HuH-7.5 (cell line): ENCODE data around the gene LPP.

Source experiments
- DNase-seq: peaks from one replicate; pipeline ENCODE4 v3.0.0; 2011; ENCODE audit warnings: low spot score

LPP gene

DNA sequence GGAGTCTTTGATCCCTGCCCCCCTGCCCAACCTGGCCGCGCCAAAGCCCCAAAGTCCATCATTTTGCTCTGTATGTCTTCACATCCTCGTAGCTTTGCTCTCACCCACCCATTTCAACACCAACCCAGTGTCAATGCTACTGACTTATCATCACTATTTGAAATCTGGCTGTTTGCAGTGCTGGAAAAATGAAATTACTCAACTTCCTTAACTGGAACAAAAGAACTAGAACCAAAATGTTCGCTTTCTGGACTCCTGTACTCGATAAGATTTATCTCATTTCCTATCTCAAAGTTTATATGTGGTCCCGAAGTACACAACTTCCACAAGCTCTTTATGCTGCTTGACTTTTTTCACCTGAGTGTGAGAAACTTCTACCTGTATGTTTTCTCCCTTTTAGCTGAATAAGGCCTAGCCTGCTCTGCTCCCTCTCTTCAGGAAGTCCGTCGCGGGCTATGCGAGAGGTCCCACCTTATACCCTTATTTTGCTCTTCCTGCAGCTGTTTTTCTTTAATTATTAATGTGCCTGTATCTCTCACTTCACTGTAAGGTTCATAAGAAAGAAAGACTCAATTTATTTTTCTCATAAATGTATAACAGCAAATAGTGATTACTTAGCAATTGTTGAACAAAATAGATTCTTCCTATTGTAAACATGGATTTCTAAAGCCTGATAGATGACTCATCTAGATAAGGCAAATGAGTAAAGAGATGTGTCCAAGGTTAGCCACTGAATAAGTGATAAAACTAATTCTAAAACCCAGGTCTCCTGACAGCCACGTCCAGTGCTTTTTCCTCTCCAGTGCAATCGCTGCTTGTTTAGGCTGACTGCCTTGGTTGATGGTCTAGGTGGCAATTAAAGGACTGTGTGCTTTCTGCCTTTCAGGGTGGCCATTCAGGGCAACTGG lies 553.7 kb downstream of the LPP start:
- DNase-seq = no peak

DNA sequence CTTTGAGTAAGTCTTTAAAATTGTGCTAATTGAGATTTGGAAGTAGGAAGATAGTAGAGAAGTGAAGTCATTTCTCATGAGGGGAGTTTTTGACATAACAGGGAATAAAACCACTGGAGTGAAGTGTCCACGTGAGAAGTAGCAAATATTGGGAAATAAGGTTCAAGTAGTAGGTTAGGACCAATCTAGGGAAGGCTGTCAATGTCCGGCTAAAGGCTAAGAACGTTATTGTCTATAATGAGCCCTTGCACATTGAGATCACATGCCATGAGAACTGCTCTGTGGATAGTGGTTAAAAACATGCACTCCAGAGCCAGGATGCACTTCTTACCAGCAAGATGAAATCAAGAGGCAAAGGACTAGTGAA lies 557.9 kb downstream of the LPP start:
- no peak for DNase-seq

DNA sequence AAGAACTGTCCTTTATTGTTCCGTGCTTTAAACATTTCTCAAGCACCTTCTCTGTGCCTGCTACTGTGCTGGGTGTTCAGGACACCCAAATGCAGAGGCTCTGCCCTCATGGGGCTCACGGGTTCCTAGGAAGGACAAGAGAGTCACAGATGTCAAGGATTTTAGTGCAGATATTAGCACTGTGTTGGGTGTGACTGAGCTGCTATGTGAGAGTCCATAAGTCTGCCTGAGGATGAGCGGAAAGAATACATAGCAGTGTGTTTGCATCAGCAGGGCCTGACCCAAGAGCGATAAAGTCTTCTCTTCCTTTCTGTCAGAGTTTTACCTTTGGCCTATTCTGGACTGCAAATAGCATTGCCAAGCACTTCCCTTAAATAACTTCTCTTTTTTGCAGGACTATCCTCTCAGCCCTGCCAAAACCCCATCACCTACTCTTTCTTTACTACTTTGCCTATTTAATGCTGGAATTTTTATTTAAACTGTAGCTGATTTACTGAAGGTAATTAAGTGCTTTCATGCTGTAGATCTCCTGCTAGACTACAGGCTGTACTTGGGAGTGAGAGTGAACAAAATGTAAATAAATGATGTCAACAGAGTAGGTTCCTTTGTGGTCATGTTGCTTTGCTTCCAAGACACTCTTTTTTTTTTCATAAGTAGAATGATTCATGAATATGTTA lies 558.4 kb downstream of the LPP start:
- DNase-seq = peak; percentile 12

DNA sequence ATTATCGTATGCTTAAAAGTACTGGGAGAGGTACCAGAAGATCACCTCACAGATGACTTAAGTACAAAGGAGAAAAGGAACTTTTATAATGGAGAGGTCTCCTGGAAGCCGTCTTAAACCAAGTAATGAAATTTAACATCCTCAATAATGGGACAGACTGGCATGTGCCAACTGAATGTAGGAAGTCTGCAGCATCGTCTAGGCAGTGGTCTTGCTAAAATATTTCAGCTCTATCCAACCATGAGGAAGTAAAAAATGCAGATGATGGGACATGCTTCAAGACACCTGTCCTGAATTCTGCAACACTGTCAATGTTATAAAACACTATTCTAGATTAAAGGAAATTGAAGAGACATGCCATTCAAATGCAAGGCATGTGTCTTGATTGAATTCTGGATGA lies 559.0 kb downstream of the LPP start:
- no peak for DNase-seq

DNA sequence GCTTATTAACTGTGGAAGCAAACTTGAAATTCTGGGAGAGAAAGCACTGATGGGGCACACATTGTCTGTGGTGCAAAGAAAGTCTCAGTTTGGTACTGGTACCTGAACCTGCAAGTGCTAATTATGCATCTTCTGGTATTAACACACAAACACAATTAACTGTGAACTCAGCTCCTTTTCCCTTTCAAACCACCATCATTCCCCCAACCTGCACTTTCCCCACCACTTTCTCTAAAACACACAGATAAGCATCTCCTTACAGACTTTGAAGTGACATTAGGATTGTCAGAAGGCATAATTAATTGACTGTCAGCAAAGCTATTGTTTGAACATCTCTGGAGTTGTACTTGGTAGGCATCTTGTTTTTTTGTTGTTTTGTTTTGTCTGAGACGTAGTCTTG lies 565.6 kb downstream of the LPP start:
- no peak for DNase-seq

DNA sequence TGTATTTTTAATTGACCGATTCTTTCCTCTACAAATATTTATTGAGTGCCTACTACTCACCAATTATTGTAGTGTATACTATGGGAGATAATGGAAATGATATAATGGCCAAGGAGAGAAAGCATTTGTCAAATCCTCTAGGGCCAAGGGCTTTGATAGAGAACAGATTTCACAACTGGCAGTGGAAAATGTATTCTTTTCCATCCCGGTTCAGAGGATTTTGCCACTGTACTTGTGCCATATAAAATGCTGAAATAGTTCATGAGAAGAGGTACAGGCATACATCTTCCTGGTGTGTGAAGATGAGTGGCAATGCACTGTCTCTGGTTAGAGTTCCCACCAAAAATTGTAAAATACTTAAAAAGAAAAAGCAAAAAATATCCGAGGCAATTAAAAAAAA lies 566.3 kb downstream of the LPP start:
- DNase-seq = no peak

DNA sequence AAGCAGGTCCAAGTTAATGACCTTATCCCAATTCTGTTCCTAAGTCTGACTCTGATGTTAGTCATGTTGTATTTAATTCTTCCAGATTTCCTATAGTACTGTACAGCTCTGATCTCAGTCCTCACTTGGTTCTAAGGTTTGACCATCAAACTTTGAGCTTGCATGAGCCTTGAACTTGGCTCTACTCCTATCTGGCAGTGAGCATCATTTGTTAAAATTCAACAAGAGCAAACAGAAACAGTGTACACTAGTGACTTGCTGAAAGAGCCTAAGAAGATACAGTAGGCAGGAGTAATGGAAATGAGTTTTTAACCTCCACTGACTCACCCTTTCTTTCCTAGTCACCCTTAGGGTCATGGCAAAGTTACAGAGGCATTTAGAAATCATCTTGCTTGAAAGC lies 566.7 kb downstream of the LPP start:
- DNase-seq = no peak

DNA sequence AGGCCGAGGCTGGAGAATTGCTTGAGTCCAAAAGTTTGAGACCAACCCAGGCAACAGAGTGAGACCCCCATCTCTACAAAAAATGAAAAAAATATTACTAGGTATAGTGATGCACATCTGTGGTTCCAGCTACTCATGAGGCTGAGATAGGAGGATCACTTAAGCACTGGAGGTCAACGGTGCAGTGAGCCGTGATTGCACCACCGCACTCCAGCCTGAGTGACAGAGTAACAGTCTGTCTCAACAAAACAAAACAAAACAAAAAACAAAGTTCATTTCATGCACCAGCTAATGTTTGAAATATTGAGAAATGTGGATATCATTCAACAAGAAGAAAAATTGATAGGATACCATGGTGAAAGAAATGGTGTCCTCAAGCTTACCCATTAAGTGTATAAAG lies 567.4 kb downstream of the LPP start:
- DNase-seq = no peak

DNA sequence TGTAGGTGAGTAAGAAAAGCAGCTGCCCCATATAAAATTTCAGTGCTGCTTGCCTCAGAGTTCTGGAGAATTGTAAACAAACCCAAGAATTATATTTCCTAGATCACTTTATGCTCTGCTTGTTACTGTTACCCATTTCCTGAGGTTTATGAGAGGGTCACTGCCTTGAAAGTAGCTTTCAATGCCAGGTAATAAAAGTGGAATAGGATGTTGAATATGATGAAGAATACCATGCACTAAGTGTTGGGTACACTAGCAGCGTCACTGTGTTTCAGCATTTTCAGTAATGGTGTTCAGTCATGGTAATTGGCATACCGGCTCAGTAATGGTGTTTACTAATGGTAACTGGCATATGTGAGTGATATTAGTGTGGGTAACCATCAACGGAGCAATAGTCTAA lies 568.0 kb downstream of the LPP start:
- DNase-seq = no peak

DNA sequence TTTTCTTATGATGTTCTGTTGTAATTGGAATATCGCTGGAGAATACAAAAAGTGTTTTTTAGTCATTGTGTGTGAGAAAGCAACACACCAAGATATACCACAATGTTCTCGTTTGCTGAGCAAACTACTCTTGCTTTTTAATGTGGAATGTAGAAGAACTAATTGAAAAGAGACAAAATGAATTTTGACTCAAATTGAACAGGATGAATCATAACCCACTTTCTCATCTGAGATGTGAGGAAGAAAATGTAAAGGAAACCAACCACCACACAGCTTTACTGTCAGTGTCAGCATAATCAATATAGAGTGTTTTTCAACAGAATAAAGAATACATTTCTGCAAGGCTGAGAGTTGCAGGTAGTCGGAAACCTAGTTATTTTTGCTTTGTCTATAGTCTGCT lies 569.0 kb downstream of the LPP start:
- DNase-seq = no peak

DNA sequence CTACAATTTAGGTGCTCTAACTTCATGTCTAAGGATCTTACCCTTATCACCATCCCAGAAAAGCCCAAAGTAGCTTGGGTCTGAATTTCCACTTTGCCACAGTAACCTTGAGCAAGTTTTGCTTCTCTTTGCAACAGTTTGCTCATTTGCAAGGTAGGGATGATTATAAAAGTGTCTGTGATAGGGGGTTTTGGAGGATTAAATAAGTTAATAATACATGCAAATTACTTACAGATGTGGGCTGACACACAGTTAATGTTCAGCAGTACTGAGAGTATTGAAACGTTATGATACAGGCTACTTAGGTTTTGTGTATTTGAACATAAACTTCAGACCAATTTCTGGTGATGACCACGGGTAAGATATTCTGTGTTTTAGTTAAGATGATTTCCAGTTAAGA lies 573.1 kb downstream of the LPP start:
- DNase-seq = no peak

DNA sequence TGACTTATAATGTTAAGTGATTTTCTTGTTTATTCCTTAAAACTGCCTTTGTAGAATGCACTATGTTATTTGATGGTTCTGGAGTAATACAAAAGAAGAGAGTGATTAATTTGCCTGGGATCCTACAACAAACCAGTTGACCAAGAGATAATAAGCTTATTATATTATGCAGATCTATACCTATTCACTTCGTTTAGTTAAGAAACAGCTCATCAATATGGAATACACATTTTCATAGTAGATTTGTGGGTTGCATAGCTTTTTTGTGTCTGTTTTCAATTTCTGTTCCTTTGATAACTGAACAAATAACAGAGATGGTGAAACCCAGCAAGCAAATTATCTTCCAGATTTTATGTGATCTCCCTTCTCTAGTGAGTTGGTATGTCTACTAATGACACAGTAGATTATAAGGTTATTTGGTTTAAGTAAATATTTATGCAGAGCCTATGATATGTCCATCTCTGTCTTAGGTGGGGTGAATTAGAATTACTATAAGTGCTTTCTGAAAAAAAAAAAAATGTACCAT lies 574.5 kb downstream of the LPP start:
- DNase-seq = no peak

DNA sequence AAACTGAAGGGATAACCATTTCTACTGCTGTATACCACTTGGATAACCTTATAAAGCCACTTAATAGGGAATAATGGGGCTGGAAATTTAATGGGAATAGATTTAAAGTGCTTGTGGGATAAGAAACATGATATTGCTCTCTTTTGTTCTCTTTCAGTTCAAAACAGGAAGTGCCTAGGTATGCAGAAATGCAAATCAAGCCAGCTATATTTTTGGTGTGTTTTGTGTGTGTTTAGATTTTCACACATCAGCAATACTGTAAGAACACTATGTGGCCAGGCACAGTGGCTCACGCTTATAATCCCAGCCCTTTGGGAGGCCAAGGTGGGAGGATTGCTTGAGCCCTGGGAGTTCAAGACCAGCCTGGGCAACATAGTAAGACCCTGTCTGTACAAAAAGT lies 575.5 kb downstream of the LPP start:
- DNase-seq = no peak

DNA sequence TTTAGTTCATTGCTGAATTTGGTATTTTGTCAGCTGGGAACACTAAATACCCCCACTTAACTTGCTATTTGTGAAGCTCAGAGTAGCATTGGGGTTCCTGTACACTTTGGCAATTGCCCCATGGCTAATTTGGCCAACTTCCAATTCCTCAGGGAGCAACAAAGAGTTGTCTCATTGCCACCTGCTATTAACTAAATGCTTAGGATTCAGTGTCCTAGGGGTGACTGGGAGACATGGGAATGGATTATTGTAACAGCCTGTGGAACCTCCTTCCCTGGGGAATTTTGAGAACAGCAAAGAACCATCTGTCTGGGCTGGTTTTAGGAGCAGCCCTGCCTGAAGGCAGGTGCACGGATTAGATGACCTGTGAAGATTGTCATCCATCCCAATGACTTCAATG lies 580.4 kb downstream of the LPP start:
- no peak for DNase-seq

DNA sequence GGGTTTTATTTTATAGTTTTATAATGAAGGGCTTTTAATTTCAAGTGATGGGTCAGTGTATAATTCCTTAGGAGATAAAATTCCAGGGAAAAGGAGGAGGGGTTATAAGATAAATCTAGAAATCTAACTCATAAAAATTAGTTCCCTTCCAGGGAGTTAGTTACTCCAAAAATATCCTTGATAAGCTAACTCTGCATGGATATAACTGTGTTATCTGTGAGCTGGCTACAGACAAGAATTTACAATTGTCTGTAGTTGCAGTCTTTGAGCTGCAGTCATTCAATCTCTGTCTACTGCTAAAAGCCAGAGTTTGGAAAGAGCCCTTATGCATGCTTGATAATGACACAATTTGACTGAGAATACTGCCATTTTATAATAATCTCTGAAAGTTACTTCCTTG lies 585.6 kb downstream of the LPP start:
- DNase-seq = no peak

DNA sequence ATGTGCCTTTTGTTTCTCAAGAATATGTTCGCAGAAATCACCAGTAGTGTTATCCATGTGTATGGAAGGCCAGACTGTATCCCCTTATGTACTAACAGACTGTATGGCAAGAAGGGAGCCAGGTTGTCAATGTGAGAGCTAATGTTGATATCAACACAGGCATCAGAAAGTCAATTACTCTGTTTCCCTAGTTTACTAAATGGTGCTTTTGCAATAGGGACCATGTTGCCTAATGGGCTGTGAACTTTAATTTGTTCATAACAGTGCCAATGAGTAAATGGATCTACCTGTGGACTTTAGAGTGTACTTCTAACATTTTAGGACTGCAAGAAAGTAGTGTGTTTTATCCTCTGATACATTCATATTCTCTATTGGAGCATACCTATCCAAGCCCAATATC lies 586.1 kb downstream of the LPP start:
- DNase-seq = no peak

DNA sequence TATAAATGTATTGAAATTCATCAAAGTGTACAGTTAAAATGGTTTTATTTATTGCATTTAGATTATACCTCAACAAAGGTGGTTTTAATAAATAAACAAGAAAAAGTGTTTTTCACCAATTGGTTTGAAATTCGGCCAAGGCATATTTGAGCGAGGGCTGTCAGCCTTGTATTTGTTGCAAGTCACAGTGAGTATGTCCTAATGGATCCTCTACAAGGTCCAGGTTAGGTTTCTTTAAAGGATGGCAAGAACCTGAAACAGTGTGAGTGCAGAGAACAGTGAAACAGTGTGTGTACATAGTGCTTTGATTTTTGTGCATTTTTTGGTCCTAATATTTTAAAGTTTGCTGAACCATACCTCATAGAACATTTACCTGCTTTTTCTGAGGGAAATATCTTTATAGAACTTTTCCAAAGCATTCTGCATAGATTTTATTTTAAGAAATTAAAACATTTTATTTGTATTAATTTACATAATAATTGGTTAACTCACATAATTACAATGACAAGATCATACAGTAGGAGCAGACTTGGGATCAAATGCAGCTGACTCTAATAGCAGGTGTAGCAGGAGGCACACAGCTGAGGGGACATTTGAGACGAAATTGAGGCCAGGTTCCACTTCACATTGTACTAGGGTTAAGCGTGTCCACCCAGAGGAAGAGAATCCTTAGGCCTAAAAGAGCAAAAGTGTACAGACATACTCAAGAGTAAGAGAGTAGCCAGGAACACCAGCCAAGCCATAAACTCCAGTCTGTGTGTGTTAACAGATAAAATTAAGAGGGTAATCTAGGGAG lies 589.0 kb downstream of the LPP start:
- DNase-seq = no peak

DNA sequence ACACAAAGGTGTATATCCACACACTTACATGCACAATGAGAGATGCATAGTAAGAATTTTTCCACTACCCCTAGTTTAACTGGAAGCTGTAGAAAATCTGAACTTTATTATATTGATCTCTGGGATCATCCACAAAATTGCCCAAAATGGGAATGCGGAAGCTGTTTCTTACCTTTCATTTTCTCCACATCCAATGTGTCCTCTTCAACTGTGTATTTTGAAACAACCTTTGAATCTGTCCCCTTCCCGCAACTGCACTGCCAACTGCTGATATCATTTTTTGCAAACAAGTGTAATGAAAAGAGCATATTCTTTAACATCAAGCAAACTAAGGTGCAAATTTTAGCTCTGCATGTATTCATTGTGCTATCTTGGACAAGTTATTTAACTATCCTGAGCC lies 590.2 kb downstream of the LPP start:
- DNase-seq = no peak

DNA sequence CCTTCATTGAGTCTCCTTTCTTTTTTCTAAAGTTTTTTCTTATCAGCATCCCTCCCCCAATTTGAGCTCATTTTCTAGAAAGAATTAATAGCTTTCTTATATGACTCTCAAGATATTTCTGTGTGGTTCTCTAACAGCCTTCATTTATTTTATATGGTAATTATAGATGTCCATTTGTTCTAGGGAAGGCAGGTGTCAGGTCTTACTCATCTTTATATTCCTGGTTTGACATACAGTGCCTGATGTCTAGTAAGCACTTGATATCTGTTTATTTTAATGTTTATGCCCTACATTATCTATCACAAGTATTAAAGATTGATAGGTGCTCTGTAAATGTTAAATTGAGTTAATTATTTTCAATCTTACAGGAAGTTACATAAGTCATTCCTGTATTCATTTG lies 591.1 kb downstream of the LPP start:
- no peak for DNase-seq

DNA sequence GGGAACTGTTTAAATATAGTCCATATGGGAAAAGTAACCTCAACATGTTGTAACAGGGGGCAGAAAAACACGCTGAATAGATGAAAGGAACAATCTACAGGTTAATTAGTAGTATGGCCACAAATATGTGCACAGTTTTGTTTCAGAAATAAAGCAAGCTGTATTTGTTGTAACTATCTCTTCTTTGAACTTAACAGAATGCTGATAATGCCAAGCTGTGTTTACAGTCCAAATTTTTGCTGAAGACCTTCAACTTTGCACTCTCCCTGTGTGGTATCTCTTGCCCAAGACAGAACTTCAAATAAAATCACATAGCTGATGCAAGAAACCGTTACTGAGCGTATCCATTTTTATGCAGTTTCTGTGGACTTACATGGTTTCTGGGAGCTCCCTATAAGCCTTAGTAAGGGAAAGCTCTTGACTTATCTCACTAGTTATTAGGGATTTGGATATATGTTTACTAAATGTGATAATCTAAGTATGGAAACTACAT lies 592.4 kb downstream of the LPP start:
- peak; percentile 6 for DNase-seq

DNA sequence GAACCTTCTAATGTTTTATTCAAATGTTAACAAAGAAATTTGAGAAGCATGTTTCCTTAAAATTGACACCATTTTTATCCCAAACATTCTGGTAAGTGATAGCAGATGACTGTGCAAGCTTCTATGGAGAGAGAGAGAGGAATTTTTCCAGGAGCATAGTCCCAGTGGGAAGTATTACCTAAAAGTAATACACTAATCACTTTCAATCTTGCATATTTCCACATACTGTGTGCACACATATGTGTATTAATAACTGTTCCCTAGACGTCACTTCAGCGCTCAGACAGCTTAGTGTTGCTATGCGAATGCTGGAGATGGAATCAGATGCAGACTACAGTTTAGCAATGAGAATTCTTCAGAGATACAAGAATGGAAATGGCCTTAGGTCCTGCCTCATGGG lies 593.5 kb downstream of the LPP start:
- no peak for DNase-seq

DNA sequence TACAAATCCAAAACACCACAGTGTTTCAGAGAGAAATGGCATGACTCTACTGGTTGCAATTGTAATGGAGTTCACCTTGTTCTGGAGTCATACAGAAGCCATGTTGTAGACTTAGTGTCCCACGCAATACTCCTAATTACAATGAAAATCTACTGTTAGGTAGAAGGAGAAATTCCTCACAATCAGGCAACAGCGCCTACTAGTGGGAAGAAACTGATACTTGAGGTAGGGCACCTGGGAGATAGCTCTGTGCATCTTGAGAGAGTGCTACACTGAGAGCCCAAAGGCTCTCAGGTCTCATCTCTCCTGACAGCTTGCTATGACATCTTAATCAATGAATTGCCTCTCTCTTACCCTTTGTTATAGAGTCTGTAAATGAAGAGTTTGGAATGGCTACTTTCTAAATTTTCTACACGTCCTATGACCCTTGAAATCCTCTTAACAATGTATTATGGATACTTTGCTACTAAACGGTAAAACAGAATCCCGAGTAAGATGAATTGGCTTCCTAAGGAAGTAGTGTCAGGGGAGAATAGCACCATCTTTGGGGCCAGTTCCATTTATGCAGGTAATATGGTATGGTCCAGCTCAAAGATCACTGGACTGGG lies 595.2 kb downstream of the LPP start:
- DNase-seq = no peak
